Activated CD4-positive, alpha-beta T cell treated with anti-CD3 and anti-CD28 coated beads, Interleukin-2, amount 10 ng/mL, durations not matched to agents 7 days and 5 days (primary cell): Measurements from ENCODE around the gene PRPF19. TPM values are rescaled to one million over a fixed set of nuclear protein-coding genes. Genes with fewer than 3 reads are reported as not detected.
A peak's percentile ranks its signal among the peaks of the same experiment; 100 is the strongest.
"Not testable (repeated sequence)": the region's sequence is repeated elsewhere in the genome, so short reads cannot be mapped to it uniquely, and the experiment has no call there.

Experiments
- CTCF ChIA-PET: fragments of 350-600 bp; sonication (Branson Sonifier 250); formaldehyde crosslinking; loops from one replicate; lab custom pipeline; 2021; ENCODE audit warnings: antibody characterized with exemption; lab: Charles Lee
- POLR2A ChIA-PET: fragments of 350-600 bp; sonication (Branson Sonifier 250); formaldehyde crosslinking; loops from one replicate; lab custom pipeline; 2021; ENCODE audit warnings: antibody characterized with exemption; lab: Charles Lee
- DNase-seq: peaks from one replicate; pipeline ENCODE4 v3.0.0-alpha.2; 2020
- H3K27ac Mint-ChIP-seq: one replicate; pipeline ENCODE4 v1.8.0; 2021; ENCODE audit warnings: mild to moderate bottlenecking, moderate library complexity, mixed read lengths
- H3K27me3 Mint-ChIP-seq: one replicate; pipeline ENCODE4 v1.8.0; 2021; ENCODE audit warnings: mixed read lengths
- H3K36me3 Mint-ChIP-seq: one replicate; pipeline ENCODE4 v1.8.0; 2021; ENCODE audit warnings: low read depth, mixed read lengths
- H3K4me1 Mint-ChIP-seq: one replicate; pipeline ENCODE4 v1.8.0; 2021; ENCODE audit warnings: mixed read lengths
- H3K4me3 Mint-ChIP-seq: one replicate; pipeline ENCODE4 v1.8.0; 2021; ENCODE audit warnings: mild to moderate bottlenecking, moderate library complexity, mixed read lengths
- H3K9me3 Mint-ChIP-seq: one replicate; pipeline ENCODE4 v1.8.0; 2021; ENCODE audit warnings: mixed read lengths
- total RNA-seq, 2 experiments: library from RNA; stranded (reverse); gene quantifications; one replicate each; pipeline ENCODE4 v1.2.3, GENCODE V29; 2021

The PRPF19 gene
- total RNA-seq, 2 experiments from 2014 or later: 125 to 128 TPM

DNA sequence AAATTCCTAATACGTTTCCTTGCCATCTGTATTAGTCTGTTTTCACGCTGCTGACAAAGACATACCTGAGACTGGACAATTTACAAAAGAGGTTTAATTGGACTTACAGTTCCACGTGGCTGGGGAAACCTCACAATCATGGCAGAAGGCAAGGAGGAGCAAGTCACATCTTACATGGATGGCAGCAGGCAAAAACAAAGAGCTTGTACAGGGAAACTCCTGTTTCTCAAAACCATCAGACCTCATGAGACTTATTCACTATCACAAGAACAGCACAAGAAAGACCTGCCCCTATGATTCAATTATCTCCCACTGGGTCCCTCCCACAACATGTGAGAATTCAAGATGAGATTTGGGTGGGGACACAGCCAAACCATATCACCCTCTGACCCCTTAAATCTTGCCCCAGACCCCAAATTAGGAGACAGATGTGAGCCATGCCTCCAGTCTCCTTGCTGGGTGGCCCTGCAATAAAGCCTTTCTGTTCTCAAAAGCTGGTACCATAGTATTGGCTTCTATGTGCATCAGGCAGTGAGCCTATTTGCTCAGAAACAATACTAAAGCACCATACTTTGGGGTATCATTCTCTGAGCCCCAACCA is 3.4 kb upstream of the PRPF19 start:
- CTCF ChIA-PET, H3K4me3 Mint-ChIP-seq, H3K27me3 Mint-ChIP-seq, H3K36me3 Mint-ChIP-seq, H3K27ac Mint-ChIP-seq, POLR2A ChIA-PET, H3K9me3 Mint-ChIP-seq, DNase-seq: not testable (repeated sequence)
- H3K4me1 Mint-ChIP-seq: peaks cover 46% of the 10 kb centered on the region

GRCh38 chr11:60908803-60909202 is 2.4 kb upstream of the PRPF19 start:
- Mint-ChIP-seq H3K36me3 (peaks cover 7% of the 10 kb centered on the region), H3K4me3 (no peak overlapping the region), H3K27me3 (peaks cover 9% of the 10 kb centered on the region), H3K4me1 (peaks cover 54% of the 10 kb centered on the region), H3K27ac (no peak overlapping the region), H3K9me3 (no peaks in the 10 kb centered on the region)
- no peak for DNase-seq
- CTCF ChIA-PET: interaction anchor here (0.5 kb wide), 1 partner anchor 45 kb away, joined by 4 read pairs; no protein-coding TSS in a partner anchor
- POLR2A ChIA-PET: no interaction called here

- ChIA-PET CTCF (interaction anchor here (0.9 to 6.1 kb wide), 5 partner anchors 8 to 137 kb away, joined by 3 to 40 read pairs (median 6); partner anchors contain the start of gene TMEM109), POLR2A (interaction anchor here (0.6 to 1.1 kb wide), 3 partner anchors 10 to 911 kb away, joined by 4 to 13 read pairs (median 4); no protein-coding TSS in a partner anchor)
- no peak for DNase-seq
- H3K36me3 Mint-ChIP-seq: peaks cover 22% of the 10 kb centered on the region
- peaks cover 9% of the 10 kb centered on the region for H3K27me3 Mint-ChIP-seq
- H3K9me3 Mint-ChIP-seq: no peaks in the 10 kb centered on the region
- H3K27ac Mint-ChIP-seq: peak overlapping the region; percentile 80
- peak overlapping the region; percentile 80 for H3K4me3 Mint-ChIP-seq
- peaks cover 35% of the 10 kb centered on the region for H3K4me1 Mint-ChIP-seq
Measured at GRCh38 chr11:60905551-60906113, 753 bp downstream of the PRPF19 start.

DNA sequence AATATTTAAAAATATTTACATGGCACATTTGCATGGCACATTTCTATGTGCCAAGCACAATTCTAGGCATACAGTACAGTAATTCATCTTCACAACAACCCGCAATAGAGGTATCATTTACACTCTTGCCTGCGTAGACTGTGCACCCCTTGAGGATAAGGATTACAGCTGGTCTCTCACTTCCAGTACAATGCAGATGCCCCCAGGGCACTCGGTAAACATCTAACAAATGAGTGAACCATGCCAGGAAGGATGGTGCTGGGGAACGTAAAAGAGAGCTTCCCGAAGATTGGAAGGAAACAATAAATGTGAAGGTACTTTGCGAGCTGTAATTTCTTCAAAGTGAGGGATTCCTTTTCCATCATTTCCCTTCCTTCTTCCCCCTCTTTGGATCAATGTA is 1.3 kb downstream of the PRPF19 start:
- POLR2A ChIA-PET: no interaction called here

DNA sequence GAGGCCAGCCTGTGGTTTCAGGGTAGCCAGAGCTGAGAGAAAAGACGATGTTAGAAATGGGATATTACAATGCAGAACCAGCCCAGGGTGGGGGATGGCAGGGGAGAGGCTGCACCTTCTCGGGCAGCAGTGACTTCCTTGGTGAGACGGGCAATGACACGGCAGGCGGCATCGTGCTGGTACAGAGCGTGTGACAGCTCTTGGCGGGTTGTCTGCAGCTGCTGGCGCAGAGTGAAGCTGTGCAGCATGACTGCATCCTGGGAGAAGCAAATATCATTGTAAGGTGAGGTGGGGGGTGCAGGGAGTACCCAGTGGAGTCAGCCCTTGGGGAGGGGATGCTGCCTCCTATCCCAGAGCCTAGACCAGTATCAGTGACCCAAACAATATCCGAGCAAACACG is 3.8 kb downstream of the PRPF19 start:
- peak overlapping the region; percentile 22 for H3K27ac Mint-ChIP-seq
- ChIA-PET CTCF (interaction anchor here (1.1 to 6.1 kb wide), 5 partner anchors 11 to 72 kb away, joined by 3 to 40 read pairs (median 4); partner anchors contain the start of genes PTGDR2 and TMEM109), POLR2A (no interaction called here)
- H3K36me3 Mint-ChIP-seq: peaks cover 49% of the 10 kb centered on the region
- H3K4me3 Mint-ChIP-seq: no peak overlapping the region
- no peaks in the 10 kb centered on the region for H3K9me3 Mint-ChIP-seq
- peaks cover under 1% of the 10 kb centered on the region for H3K27me3 Mint-ChIP-seq
- DNase-seq: no peak
- peaks cover 32% of the 10 kb centered on the region for H3K4me1 Mint-ChIP-seq

More for the DNA sequence above, 1.3 kb downstream of the PRPF19 start:
- Mint-ChIP-seq H3K4me1 (peaks cover 34% of the 10 kb centered on the region), H3K36me3 (peaks cover 28% of the 10 kb centered on the region), H3K9me3 (no peaks in the 10 kb centered on the region), H3K27ac (peak overlapping the region; percentile 80), H3K4me3 (peak overlapping the region; percentile 80), H3K27me3 (peaks cover 9% of the 10 kb centered on the region)
- DNase-seq: no peak
- CTCF ChIA-PET: interaction anchor here (0.7 to 6.1 kb wide), 5 partner anchors 8 to 138 kb away, joined by 3 to 40 read pairs (median 6); partner anchors contain the start of gene TMEM109

DNA sequence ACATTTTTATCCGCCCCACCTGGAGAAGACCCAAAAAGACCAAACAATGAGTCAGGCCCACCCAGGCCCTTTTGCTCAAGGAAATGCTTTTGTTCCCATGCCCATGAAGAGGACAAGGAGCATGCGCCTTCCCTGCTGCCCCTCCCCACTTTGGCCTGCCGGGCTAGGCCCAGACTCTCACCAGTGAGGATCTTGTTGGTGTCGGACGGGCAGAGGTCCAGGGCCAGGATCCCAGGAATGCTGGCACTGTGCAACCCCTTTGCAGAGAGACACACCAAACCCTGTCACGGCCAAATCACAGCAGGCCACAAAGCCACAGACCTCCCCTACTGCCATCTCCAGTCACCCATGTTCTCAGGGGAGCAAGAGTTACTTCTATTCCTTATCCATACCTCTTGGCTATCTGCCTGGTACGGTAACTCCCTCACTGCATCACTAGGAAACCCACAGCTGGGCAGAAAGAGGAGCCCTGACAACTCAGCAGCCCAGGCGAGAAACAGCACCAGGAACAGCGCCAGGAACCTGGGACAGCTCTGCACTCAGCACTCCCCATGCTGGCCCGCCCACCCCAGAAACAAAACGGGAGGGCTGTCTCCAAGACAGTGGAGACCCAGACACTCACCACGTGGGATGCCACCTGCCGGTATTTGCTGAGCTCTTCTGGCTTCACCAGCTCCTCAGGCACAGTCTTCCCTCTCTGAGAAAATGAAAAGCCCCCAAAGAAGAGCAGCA is 5.5 kb downstream of the PRPF19 start:
- DNase-seq: no peak
- Mint-ChIP-seq H3K27ac (no peak overlapping the region), H3K36me3 (peaks cover 64% of the 10 kb centered on the region), H3K4me3 (no peak overlapping the region), H3K9me3 (no peaks in the 10 kb centered on the region), H3K4me1 (peaks cover 21% of the 10 kb centered on the region), H3K27me3 (no peaks in the 10 kb centered on the region)
- ChIA-PET CTCF (interaction anchor here (1.9 to 6.1 kb wide), 2 partner anchors 9 to 12 kb away, joined by 6 to 40 read pairs; partner anchors contain the start of gene TMEM109), POLR2A (no interaction called here)

- Mint-ChIP-seq H3K4me3 (no peak overlapping the region), H3K36me3 (peaks cover 69% of the 10 kb centered on the region), H3K27me3 (no peaks in the 10 kb centered on the region), H3K9me3 (no peaks in the 10 kb centered on the region), H3K27ac (no peak overlapping the region), H3K4me1 (peaks cover 14% of the 10 kb centered on the region)
- no peak for DNase-seq
- ChIA-PET POLR2A (no interaction called here), CTCF (interaction anchor here (0.6 to 5.2 kb wide), 11 partner anchors 8 to 1114 kb away, joined by 3 to 20 read pairs (median 5); partner anchors contain the start of gene TMEM109)
Measured at GRCh38 chr11:60899977-60900376, 6.4 kb downstream of the PRPF19 start.

DNA sequence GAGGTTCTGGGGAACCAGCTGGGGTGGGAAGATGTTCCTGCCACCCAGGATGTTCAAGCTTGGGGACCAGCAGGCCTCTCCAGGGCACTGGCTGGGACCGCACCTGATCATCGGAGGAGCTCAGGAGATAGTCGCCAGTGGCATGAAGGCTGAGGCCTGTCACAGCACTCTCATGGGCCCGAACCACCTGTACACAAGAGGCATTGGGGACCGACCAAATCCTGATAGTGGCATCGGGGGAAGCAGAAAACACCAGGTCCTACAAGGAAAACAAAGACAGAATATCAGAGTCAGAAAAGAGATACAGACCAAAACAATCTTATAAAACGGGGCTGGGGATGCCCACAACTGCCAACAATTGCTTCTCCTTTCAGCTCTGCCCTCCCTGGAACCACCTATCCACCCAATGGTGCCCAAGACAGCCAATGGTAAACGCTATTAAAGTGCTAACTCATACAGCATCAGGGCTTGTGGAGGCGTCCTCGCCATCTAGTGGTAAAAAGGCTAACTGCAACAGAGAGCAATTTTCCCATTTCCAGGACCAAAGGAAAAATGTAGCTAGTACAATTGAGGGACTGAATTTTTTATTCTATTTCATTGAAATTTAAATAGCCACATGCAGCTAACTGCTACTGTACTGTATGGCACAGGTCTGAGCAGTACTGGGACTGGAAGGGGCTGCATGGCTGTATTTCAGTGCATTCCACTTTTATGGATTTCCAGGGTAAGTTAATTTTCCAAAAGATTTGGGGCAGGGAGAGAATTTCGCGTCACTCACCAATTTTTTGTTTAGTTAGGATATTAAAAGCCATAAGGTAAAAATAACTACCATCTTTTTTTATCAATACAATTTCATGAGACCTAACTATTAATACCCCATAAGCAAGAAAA is 7.1 kb downstream of the PRPF19 start:
- Mint-ChIP-seq H3K4me3 (no peak overlapping the region), H3K4me1 (peaks cover 8% of the 10 kb centered on the region), H3K27me3 (no peaks in the 10 kb centered on the region), H3K27ac (no peak overlapping the region), H3K36me3 (peaks cover 70% of the 10 kb centered on the region), H3K9me3 (no peaks in the 10 kb centered on the region)
- CTCF ChIA-PET: interaction anchor here (0.6 to 5.2 kb wide), 15 partner anchors 8 to 1985 kb away, joined by 3 to 20 read pairs (median 4); partner anchors contain the start of genes PRPF19 and TMEM109
- POLR2A ChIA-PET: no interaction called here
- DNase-seq: peak; percentile 26

DNA sequence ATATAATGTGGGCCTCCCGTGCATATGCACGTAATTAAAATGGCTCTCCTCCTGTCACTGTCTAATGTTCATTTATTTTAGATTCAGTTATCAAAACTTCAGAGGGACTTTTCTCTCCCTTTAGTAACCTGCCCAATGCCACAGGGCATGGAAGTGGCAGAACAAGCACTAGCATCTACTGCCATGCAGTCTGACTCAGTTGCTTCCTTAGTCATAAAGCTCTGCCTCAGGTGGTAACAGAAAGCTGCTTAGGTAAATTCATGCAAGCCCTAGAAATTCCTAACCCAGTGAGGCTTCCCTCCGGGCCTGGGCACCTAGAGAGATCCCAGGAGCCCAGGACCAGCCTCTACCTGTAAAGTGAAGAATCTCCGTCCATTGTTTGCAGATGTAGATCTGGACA is 8.9 kb downstream of the PRPF19 start:
- Mint-ChIP-seq H3K4me3 (no peak overlapping the region), H3K9me3 (no peaks in the 10 kb centered on the region), H3K27ac (no peak overlapping the region), H3K4me1 (no peaks in the 10 kb centered on the region), H3K27me3 (no peaks in the 10 kb centered on the region), H3K36me3 (peaks cover 69% of the 10 kb centered on the region)
- CTCF ChIA-PET: interaction anchor here (0.8 to 5.2 kb wide), 3 partner anchors 10 to 66 kb away, joined by 3 to 20 read pairs (median 6); no protein-coding TSS in a partner anchor
- POLR2A ChIA-PET: no interaction called here
- no peak for DNase-seq

DNA sequence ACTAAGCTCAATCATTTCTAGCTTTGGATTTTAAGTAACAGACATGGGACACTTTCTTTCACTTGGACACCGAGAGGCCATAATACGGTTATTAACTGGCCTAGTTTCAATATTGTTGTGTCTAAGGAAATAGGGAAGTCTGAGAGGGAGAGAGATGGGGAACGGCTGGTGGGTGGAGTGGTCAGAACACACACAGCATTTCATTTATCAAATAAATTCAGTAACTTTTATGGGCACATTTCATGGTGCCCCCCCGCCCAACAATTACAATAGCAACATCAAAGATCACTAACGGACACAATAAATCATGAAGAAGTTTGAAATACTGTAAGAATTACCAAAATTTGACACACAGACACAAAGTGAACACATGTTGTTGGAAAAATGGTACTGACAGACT is 10.7 kb downstream of the PRPF19 start:
- H3K4me3 Mint-ChIP-seq: no peak overlapping the region
- H3K27ac Mint-ChIP-seq: no peak overlapping the region
- no peaks in the 10 kb centered on the region for H3K9me3 Mint-ChIP-seq
- POLR2A ChIA-PET: no interaction called here
- CTCF ChIA-PET: interaction anchor here (0.9 to 5.2 kb wide), 3 partner anchors 8 to 65 kb away, joined by 3 to 20 read pairs (median 4); no protein-coding TSS in a partner anchor
- no peaks in the 10 kb centered on the region for H3K4me1 Mint-ChIP-seq
- H3K27me3 Mint-ChIP-seq: no peaks in the 10 kb centered on the region
- peaks cover 70% of the 10 kb centered on the region for H3K36me3 Mint-ChIP-seq
- no peak for DNase-seq

DNA sequence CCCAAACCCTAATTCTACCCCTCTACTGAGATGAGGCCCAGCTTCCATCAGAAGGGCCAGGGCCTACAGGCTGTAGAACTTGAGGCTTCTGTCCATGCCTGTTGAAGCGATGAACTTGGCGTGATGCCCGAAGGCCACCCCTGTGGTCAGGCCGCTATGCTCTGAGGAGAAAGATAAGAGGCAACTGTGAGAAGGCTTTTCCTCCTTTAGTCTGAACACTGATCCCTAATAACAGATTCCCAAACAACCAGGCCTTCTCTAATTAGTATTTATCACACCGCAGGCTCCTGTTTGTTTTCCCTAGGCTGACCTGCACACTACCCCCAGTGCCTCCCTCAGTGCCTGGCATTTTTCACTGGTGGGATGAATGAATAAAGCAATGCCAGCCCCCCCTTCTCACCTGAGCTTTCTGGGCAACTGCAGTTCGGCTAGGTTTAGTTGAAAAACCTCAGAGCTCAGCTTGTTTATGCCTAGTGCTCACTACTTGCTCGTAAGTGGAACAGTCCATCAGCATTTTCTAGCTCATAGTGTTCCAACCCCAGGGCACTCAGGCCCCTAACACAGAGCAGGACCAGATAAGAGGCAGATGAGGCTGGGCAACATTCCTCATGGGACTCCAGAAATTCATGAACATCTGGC is 15.2 kb downstream of the PRPF19 start:
- ChIA-PET CTCF (interaction anchor here (0.6 to 1.5 kb wide), 6 partner anchors 9 to 720 kb away, joined by 3 to 6 read pairs (median 4); partner anchors contain the start of gene PTGDR2), POLR2A (no interaction called here)
- Mint-ChIP-seq H3K4me3 (no peak overlapping the region), H3K27me3 (no peaks in the 10 kb centered on the region), H3K4me1 (peaks cover 2% of the 10 kb centered on the region), H3K36me3 (peaks cover 37% of the 10 kb centered on the region), H3K27ac (no peak overlapping the region), H3K9me3 (no peaks in the 10 kb centered on the region)
- DNase-seq: no peak
